ENCODE measurements around the gene PAX5.
"Not testable (repeated sequence)": the region's sequence is repeated elsewhere in the genome, so short reads cannot be mapped to it uniquely, and the experiment has no call there.

PAX5 gene

DNA sequence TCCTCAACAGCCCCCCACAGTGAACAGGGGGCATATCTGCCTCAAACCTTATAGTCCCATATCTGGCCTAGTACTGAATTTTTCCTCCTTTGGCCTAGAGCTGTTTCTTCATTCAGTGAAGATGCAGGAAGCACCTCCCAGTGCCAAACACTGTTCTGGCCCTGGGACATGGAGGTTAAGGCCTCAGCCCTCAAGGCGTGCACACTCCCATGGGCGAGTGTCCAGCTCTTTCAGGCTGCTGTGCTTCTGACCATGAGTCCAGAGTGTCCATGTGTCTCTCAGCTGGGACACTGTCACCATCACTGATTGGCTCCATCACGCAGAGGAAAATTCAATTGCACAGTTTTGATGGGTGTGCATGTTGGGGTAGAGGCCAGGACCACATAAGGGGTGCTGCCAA lies 151.5 kb downstream of the PAX5 start:
- DNase-seq (ENCODE audit: low read depth in 2 of 2, low spot score in 1 of 2) = no peak

DNA sequence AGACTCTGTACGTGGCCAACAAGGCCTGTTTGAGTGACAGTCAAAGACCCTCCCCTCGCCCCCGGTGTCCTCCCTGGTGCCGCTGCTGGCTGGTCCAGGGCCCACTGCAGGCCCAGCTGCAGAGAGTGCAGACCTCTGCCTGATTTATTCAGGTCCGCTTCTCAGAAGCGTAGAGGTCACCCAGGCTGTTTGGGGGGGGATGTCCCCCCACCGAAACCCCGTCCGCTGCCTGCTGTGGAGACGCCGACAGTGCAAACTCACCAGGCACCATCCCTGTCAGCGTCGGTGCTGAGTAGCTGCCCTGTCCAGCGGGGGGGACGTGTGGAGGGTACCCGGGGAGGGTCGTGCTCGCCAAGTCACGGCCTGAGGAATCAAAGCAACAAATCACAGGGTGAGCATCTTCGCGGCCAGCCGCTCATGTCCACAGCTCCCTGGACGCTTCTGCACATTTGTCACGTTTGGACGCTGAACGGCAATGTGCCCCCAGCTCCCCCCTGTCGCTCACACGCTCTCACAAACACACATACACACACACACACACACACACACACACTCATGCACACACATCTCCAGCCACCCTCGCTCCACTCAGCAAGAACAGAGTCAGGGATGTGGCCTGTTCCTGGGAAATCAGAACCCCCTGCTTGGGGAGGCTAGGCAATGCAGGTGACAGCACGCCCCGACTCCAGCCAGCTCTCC lies 152.2 kb downstream of the PAX5 start:
- DNase-seq (ENCODE audit: low read depth in 2 of 2, low spot score in 1 of 2) = no peak

DNA sequence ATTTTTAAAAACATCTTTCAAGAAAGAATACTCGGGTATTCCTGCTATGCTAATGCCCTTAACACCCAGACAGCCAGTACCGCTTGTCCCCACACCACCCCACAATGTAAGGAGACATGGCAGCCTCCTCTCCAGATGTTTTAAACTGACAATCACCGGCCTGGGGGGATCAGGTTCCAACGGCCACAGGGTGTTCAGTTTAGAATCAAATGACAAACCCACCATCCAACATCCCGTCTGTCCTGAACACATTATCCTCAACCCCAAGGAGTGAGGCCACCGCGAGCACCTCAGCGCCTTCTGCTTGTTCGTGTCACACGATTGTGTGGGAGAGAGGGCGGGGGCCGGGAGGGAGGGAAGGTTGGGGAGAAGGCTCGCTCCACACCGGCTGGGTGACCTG lies 152.8 kb downstream of the PAX5 start:
- DNase-seq (ENCODE audit: low read depth in 2 of 2, low spot score in 1 of 2) = no peak

DNA sequence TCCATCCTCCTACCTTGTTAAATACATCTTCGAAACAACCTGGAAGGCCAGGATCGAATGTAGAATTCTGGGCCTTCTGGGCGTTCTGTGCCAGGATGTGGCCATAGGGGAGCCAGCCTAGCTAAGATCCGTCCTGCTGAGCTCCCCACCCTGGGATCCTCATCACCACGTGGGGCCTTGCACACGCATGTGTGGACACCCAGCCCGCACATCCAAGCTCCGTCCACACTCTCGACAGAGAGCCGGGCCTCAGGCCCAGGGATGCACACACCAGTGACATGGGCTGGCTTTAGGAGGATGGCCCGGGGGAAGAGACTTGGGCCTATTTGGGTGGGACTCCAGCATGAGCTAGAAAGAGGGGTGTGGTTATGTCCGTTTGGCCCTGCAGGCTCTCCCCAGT lies 154.0 kb downstream of the PAX5 start:
- DNase-seq (ENCODE audit: low read depth in 2 of 2, low spot score in 1 of 2) = no peak

DNA sequence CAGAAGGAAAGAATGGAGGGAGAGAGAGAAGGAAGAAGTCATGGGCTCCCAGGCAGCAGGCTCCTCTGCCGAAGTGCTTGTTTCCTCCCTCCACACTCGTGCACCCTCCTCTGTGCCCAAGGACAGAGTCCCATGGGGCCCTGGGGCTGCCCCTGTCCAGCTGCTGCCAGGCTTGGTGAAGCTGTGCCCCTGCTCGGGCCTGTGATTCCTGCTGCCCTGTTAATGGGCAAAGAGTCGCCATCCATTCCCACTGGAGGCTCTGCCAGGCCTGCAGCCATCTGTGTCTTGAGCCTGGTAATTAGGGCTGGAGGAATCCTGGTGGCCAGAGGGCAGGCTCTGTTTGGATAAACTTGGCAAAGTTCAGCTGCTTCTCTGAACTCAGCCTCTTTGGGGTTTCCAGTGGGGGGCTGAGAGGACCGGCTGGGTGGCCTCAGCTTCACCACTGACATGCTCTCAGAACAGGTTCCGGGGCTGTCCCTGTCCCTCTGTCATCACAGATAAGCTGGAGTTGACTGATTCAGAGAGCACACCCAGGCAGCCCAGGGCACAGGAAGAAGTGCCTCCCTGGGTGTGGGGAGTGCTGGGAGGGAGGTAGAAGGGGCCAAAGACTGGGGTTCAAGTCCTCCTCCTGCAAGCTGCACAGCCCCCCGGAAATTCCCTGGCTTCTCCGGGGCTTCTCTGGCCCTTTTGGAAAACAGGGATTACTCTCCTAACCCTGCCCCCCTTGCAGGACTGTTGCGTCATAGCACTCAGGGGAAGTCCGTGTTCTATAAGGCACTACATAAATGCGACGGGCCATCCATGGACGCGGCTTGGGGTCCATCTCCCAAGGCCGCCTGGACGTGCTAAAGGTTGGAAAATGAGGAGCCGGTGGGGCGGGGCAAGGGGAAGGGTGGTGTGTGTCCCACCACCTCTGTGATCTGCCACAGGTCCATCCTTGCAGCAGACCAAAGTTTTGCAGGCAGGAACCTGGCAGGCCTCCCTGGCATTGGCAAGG lies 154.8 kb downstream of the PAX5 start:
- DNase-seq (ENCODE audit: low read depth in 2 of 2, low spot score in 1 of 2) = no peak

DNA sequence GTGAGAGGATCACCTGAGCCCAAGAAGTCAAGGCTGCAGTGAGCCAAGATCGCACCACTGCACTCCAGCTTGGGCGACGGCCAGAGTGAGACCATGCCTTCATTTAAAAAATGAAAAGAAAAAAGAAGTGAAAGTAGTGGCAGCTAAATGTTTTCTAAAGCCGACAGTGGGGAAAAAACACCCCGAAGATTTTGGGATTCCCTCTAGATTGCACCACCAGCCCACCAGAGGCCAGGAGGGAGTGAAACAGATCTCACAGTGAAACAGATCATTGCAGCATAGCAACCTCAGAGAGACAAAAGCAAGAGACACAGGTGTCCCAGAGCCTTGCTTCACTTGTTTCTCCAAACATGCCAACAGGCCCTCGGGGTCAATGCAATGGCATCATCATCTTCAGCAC lies 156.8 kb downstream of the PAX5 start:
- DNase-seq (ENCODE audit: low read depth in 2 of 2, low spot score in 1 of 2) = no peak

DNA sequence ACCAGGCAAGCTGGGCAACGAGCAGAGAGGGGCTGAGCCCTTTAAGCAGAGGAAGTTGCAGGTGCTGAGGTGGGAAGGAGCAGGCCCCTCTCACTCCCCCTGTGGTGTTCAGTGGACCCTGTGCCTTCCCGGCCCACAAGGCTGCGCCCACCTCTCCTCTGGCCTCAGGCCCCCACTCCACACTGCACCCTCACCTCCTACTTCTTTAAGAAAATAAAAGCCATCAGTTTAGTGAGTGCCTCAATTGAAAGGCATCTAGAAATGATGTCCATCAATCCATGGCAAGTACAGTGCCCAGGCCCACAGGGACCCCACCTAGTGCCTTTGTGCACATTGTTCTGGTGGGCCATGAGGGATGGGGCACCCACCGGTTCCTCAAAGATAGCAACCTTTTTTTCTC lies 158.0 kb downstream of the PAX5 start:
- DNase-seq (ENCODE audit: low read depth in 2 of 2, low spot score in 1 of 2) = no peak

DNA sequence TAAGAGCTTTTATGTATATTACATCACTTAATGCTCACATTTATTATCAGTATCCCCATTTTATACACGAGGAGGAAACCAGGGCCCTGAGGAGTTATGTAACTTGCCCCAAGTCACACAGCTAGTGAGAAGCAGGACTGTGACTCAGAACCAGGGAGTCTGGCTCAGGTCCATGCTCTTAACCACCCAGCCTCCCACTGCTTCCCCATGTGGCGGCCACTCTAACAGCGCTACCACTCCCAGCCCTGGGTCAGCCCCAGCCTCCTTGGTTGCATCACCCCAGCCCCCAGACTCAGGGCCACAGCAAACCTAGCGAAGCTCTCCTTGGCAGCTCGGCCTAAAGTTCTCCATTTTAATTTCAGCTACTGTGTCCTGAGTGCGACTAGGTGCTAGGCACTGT lies 159.1 kb downstream of the PAX5 start:
- DNase-seq (ENCODE audit: low read depth in 2 of 2, low spot score in 1 of 2) = no peak

DNA sequence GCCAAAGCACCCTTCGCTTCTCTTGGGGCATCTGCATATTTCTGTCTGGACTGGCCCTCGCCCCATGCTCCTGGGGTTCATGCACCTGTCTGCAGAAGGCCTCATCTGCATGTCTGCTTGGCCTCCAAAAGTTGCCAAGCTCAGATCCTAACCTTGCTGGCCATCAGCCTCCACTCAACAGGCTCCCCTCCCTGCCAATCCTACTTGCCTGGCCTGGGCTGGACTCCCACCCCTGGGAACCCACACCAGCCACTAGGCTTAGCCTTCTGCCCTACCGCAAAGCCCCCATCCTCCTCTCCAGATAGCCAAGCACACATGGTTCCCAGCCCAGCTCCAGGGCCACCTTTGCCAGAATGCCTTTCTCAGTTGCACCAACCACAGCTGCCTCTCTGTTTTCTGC lies 159.8 kb downstream of the PAX5 start:
- no peak for DNase-seq (ENCODE audit: low read depth in 2 of 2, low spot score in 1 of 2)

DNA sequence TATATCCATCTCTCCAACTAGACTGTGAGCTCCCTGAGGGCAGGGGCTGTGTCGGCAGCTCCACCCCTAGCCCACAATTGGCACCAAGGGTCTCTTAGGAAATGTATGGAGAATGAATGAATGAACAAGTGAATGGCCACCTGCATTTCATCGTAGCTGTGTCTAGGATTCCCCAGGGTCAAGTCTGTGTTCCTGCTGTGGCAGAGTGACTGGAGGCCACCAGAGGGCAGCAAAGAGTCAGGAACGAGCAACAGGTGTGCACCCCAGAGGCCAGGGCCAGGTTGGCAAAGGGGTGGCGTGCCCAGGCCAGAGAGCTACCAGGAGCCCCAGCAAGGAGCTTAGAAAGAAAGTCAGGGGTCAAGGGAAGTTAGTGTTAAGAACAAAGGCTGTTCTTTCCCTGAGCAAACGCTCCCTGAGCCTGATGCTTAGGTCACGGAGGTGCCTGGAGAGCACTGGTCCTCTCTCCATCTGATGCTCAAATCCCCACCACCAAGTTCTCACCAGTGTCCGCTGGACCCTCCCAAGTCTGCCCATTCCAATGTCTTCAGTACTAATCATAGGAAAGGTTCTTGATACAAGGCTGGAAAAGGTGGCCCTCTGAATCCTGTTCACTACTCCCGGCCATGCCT lies 160.7 kb downstream of the PAX5 start:
- DNase-seq (ENCODE audit: low read depth in 2 of 2, low spot score in 1 of 2) = peak; percentile 42 to 44

DNA sequence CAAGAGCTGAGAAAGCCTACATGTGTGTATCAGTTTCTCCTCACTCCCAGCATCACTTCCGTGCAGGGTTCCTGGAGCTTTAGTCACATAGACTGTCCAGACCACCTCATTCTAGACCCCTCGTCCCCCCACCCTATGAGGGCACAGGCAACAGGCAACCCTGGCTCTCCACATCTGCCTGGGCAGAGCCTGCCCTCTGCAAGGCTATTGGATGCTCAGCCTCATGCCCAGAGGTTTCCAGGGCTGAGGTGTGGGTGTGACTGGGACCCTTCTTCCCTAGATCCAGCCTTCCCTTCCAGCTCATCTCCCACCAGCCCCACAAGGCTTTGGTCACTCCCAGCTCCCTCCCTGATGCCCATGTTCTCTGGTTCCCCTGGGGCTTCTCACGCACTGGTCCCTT lies 161.4 kb downstream of the PAX5 start:
- DNase-seq (ENCODE audit: low read depth in 2 of 2, low spot score in 1 of 2) = no peak

DNA sequence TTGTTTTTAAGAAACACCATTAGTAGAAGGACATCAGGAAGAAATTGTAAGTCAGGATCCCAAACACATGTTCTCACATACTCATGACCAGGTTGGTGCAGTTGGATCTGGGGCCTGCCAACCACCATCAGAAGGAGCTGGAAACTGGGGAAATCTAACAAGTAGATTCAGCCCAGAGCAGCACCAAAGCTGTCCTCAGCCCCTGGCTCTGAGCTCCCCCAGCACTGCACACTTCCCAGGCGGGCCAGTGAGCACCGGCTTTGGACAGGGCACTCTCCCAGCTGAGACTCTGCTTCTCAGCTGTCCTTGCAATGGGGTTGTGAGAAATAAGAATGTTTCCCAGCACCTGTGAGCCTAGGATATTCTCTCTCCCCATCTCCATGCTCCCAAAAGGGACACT lies 162.5 kb downstream of the PAX5 start:
- no peak for DNase-seq (ENCODE audit: low read depth in 2 of 2, low spot score in 1 of 2)

DNA sequence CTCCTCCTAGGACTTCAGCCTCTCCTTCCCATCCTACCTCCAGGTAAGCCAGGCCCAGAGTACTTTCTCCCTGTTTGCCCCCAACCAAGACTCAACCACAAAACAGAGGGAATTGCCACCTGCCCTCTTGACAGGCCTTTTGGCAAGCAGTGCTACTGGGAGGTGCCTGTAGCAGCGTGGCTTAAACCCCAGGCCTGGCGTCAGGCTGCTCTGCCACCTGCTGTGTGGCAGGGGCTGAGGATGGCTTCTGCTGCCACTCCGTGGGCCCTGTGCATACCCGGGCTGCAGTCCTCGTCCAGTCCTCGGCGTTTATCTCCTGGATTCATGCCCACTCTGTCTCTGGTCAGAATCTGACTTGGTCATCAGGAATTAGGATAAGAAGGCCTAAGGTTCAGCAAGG lies 163.1 kb downstream of the PAX5 start:
- no peak for DNase-seq (ENCODE audit: low read depth in 2 of 2, low spot score in 1 of 2)

DNA sequence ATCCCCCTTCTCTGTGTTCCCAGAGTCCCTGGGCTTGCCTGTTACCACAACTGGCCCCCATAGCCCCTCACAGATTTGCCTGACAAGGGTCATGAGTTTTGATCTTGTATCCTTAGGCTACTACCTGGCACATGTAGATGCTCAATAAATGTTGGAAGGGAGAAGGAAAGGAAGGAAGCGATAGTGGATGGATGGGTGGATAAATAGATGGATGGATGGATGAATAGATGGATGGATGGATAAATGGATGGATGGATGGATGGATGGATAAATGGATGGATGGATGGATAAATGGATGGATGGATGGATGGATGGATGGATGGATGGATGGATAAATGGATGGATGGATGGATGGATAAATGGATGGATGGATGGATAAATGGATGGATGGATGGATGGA lies 164.5 kb downstream of the PAX5 start:
- DNase-seq (ENCODE audit: low read depth in 2 of 2, low spot score in 1 of 2) = not testable (repeated sequence)

DNA sequence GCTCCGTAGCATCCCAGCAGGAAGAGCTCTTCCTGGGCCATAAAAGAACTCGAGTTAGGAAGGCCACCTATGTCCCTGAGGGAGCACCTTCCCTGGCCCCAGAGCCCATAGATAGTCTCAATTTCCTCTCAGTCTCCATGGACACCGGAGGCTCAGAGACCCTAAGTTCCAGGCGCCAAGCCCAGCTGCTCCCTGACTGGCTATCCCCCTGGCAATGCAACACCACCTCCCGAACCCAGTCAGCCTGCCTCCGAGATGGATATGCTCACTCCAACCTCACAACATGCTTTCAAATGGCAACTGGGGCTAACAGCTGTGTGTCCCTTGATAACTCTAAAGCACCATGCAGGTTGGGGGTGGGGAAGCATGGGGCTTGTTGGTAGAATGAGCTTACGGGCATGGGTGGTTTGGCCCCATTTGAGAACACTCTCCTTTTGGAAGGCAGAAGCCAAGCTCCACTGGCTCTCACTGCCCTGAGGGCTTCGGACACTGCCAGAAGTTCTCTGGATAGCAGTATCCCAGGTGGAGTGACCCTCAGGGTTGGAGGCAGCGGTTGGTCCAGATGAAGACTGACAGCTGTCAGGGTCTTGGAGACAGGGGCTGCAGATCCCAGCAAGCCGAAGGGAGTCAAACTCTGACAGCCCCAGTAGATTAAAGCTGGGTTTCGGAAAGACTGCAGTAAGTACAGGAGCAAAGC lies 165.3 kb downstream of the PAX5 start:
- no peak for DNase-seq (ENCODE audit: low read depth in 2 of 2, low spot score in 1 of 2)

DNA sequence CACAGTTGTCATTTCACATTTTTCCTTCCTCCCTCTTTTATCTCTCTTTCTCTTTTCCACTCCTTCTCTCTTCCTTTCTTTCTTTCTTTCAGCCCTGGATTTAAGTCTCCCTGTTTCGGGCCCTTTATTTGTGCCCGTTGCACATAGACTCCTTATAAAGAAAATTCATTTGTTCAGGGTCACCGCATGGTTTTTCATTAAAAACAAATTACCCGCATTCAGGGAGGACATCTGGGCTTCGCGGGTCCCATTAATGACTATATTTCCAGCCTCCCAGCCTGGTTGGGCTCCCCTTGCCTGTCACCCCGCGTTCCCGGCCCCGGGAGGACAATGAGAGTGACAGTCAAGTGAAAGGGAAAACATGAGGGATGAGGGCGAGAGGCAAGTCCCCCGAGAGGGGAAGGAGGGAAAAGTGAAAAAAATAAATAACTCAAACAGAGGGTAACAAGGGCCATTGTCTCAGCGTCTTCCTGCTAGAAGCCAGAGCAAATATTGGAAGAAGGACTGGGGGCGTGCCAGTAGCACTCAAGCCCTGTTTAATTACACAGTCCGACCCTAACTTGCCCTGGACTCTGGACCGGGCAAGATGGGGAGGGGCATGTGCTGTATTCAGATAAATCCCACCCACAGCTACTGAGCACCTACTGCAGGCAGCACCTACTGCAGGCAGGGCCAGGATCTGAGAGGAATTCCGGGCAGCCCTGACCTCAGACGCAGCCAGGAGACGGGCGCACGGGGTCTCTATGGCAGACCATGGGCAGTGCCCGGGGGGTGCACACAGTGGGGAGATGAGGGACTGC lies 166.2 kb downstream of the PAX5 start:
- no peak for DNase-seq (ENCODE audit: low read depth in 2 of 2, low spot score in 1 of 2)

DNA sequence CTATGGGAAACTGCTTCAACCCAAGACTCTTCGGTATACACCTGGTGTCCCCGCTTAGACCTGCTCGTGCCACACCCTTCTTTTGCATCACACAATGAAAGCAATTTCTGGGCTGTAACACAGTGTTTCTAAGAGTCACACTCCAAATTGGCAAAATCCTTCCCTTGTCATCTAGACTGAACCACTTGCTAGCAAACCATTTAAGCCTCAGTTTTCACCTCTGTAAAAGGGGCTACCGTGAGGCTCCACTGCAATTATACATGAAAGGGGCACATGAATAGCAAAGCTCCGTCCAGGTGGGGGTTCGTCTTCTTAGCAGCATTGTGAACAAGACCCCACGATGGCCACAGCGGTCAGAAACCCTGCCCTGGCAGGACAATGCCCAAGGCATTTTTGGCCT lies 166.8 kb downstream of the PAX5 start:
- DNase-seq (ENCODE audit: low read depth in 2 of 2, low spot score in 1 of 2) = no peak

DNA sequence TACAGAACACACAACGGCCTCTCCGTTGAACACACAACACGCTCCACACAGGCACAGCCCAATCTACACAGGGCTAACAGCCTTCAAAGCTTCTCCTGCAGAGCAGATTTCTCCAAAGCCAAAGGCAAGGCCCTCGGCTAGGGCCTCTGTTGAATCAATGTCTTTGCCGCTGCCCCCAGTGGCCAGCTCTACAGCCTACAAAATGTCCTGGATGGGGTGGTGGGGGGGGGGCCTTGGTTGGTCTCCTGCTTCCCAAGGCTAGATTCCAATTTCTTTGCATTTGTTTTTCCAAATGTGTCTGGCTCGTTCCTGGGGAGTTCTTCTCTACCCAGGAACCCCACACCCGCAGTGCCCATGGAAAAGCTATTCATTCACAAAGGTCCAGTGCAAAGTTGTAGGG lies 167.2 kb downstream of the PAX5 start:
- DNase-seq (ENCODE audit: low read depth in 2 of 2, low spot score in 1 of 2) = no peak

DNA sequence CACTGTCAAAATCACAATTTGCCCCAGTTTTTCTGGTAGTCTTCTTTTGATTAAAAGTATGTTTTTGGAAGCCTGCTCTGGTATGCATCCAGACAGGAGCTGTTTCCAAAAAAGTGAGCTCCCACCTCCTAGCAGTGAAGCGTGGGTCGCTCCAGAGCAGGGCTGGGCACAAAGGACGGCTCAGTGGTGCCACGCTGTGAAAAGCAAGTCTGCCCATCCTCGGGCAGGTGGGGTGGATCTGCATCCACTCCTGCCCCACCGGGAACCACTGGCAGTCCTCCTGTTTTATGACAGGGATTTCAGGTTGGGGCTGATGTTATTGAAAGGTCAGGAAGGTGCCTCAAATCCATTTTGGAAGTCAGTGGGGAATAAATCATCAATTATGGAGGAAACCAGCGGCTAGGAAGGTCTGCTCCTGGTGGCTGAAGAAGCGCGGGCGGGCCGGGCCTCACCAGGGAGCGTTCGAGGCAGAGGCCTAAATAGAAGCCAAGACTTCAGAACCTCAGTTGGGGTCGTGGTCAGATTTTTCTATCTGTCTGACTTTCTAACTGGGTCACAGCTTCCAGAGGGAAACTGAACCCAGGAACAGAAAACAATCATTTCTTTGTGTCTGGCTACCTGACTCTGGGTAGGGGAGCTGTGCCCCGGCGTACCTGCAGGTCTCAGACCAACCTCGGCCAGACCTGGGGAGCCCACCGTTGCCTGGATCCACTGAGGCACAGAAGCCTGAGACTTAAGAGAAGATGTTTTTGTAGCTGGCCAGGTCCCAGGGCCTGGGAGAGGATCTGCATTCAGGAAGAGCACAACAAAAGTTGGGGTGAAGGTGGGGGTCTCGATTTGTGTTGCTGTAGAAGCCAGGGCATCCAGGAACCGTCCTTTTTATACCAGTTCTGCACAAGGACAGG lies 168.1 kb downstream of the PAX5 start:
- DNase-seq (ENCODE audit: low read depth in 2 of 2, low spot score in 1 of 2) = no peak

Measured in stimulated activated CD8-positive, alpha-beta memory T cell treated with anti-CD3 and anti-CD28 coated beads, Interleukin-4, amount 100 ng/mL, for 1 hour (primary cell).